Endothelial cell of umbilical vein (primary cell): Measurements from ENCODE around the gene TBK1.

ENCODE experiments used
- CTCF ChIP-seq, 2 donors: IDR thresholded peaks; 1 replicate in 1 of 2; 2 replicates in 1 of 2; pipeline ENCODE4 v1.5.1; 2011; ENCODE audit warnings: low read length in 2 of 2, mild to moderate bottlenecking in 2 of 2, moderate library complexity in 2 of 2, control low read depth in 1 of 2, inconsistent platforms in 1 of 2, low read depth in 1 of 2; ENCODE audit not compliant: insufficient read depth in 1 of 2; ENCODE audit errors: extremely low read depth in 1 of 2
- EZH2 ChIP-seq: IDR thresholded peaks from 2 replicates; pipeline ENCODE4 v1.6.1; 2012; ENCODE audit warnings: borderline replicate concordance, low read depth, mild to moderate bottlenecking, moderate library complexity, low read length, inconsistent platforms; ENCODE audit not compliant: severe bottlenecking
- FOS ChIP-seq: IDR thresholded peaks from 2 replicates; pipeline ENCODE4 v1.6.1; 2011; ENCODE audit warnings: mild to moderate bottlenecking, low read length, moderate library complexity, borderline replicate concordance; ENCODE audit not compliant: insufficient read depth
- GATA2 ChIP-seq: IDR thresholded peaks from 2 replicates; pipeline ENCODE4 v1.7.0; 2011; ENCODE audit warnings: low read depth, mild to moderate bottlenecking, moderate library complexity, mixed read lengths, low read length; ENCODE audit not compliant: insufficient read length, insufficient read depth
- JUN ChIP-seq: IDR thresholded peaks from 2 replicates; pipeline ENCODE4 v1.6.1; 2011; ENCODE audit warnings: borderline replicate concordance, low read depth; ENCODE audit not compliant: insufficient read length, insufficient read depth
- MYC ChIP-seq: IDR thresholded peaks from one replicate; pipeline ENCODE4 v1.6.1; 2011; ENCODE audit warnings: mild to moderate bottlenecking, low read depth, low read length
- POLR2A ChIP-seq: IDR thresholded peaks from 2 replicates; pipeline ENCODE4 v1.6.1; 2012; ENCODE audit warnings: low read depth, mild to moderate bottlenecking, control low read depth, low read length
- POLR2AphosphoS5 ChIP-seq: IDR thresholded peaks from 2 replicates; pipeline ENCODE4 v1.6.1; 2012; ENCODE audit warnings: low read depth, mild to moderate bottlenecking, control low read depth, low read length, moderate library complexity; ENCODE audit not compliant: insufficient read depth
- TF ChIP-seq, protein P1 (sequence below): IDR thresholded peaks from 2 replicates; pipeline ENCODE4 v1.6.1; 2011; ENCODE audit not compliant: insufficient read depth, insufficient read length

- TF ChIP-seq CTCF (IDR thresholded peaks at IDR 0.05; ENCODE audit: extremely low read depth in 1 of 2, insufficient read depth in 1 of 2, low read depth in 1 of 2, low read length in 2 of 2) (no peak), MYC (no peak), JUN (no peak), POLR2A (no peak), EZH2 (no peak), POLR2AphosphoS5 (no peak), GATA2 (no peak), FOS (no peak)
- TF ChIP-seq, protein P1, sequence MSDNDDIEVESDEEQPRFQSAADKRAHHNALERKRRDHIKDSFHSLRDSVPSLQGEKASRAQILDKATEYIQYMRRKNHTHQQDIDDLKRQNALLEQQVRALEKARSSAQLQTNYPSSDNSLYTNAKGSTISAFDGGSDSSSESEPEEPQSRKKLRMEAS, result no peak
Observed at GRCh38 chr12:64526859-64527258, 74.9 kb downstream of the TBK1 start.
